ENCODE data around the gene MLXIPL.
A peak's percentile ranks its signal among the peaks of the same experiment; 100 is the strongest.
"Not testable (repeated sequence)": the region's sequence is repeated elsewhere in the genome, so short reads cannot be mapped to it uniquely, and the experiment has no call there.

Gene MLXIPL

DNA sequence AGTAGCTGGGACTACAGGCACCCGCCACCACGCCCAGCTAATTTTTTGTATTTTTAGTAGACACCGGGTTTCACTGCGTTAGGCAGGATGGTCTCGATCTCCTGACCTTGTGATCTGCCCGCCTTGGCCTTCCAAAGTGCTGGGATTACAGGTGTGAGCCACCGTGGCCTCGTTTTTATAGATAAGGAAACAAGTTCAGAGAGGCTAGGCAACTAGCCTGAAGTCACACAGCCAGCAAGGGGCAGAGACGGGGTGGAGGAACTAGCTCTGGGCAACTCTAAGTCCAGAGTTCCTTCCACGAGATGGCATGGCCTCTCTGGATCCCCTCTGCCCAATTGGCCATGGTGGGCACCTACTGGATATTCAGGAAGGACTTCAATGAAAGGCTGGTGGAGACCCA, 9.4 kb downstream of the MLXIPL start:
- DNase-seq (ENCODE audit: low read depth in 2 of 3, low spot score in 1 of 3): not testable (repeated sequence)

DNA sequence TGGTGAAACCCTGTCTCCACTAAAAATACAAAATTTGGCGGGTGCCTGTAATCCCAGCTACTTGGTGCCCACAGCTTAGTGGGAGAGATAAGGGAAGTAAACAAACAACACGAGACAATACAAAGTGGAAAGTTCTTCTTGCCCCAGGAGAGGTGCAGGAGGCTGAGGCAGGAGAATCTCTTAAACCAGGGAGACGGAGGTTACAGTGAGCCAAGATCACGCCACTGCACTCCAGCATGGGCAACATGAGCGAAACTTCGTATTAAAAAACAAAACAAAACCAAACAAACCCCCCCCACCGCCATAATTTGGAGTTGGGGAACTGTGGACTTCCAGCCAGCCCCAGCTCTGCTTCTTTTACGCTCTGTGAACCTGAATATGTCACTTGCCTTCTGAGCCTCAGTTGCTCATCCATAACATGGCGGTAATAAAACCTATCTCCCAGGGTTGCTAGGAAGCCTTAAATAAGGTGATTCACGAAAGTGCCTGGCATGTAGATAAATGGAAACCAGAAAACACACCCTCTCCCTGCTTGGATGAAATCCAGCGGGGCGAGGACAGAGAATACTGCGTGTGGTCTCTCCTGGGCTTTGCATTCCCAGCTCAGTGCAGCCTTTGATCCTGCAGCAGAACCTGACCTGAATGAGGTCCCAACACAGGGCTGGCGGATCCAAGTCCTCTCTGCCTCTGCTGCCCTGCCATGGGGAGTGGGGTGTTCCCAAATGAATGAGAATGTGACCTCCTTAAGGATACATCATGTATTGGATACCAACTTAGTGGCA, 10.2 kb downstream of the MLXIPL start:
- no peak for DNase-seq (ENCODE audit: low read depth in 2 of 3, low spot score in 1 of 3)

DNA sequence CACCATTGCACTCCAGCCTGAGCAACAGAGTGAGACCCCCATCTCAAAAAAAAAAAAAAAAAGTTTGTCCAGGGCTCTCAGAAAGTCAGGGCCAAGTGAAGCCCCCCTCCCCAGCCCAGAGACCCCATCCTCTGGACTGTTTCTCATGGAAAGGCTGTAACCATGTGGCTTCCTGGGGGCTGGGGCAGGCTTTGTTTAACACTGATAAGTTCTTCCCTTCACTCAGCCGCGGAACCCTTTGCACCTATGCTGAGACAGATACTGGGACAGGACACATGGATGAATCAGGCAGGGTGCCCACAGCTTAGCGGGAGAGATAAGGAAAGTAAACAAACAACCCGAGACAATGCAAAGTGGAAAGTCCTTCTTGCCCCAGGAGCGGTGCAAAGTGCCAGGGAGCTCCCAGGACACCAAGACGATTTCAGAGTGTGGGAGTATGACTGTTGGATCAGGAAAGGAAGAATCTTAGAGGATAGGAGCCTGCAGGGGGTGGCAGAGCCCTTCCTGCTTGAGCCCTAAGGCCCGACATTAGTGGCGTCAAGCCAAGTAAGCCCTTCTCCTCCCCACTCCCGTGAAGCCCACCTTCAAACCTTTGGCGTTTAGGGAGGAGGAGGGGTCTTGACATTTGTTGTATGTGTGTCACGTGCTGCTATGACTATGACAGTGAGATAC, 11.6 kb downstream of the MLXIPL start:
- no peak for DNase-seq (ENCODE audit: low read depth in 2 of 3, low spot score in 1 of 3)

- DNase-seq (ENCODE audit: low read depth in 2 of 3, low spot score in 1 of 3): no peak
These were observed 13.2 kb downstream of the MLXIPL start for GRCh38 chr7:73611017-73611555.

DNA sequence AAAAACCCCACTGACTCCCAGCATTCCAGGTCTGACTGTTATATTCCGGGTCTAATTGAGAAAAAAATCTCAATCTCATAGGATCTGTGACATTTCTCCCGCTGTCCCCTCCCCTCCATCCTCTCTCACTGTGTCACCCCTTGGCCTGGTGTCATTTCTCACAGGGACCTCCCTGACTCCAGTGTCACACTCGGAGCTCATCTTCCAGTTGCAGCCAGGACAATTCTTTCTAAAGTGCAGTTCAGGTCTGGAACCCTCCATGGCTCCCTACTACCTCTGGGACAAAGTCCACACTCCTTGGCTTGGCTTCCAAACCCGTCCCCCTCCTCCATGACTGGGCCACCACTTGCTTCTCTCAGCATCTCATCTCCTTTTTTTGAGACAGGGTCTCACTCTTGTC, 14.2 kb downstream of the MLXIPL start:
- DNase-seq (ENCODE audit: low read depth in 2 of 3, low spot score in 1 of 3): no peak

DNA sequence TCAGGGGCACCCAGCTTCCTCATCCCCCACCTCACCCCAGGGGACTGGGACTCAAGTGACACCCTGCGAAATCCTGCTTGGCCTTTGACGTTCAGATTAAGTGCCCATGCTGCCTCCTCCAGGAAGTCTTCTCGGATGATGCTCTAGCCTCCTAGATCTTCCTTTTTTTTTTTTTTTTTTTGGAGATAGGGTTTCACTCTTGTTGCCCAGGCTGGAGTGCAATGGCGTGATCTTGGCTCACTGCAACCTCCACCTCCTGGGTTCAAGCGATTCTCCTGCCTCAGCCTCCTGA, 16.7 kb downstream of the MLXIPL start:
- not testable (repeated sequence) for DNase-seq (ENCODE audit: low read depth in 2 of 3, low spot score in 1 of 3)

GRCh38 chr7:73606801-73607691, 17.3 kb downstream of the MLXIPL start:
- DNase-seq (ENCODE audit: low read depth in 2 of 3, low spot score in 1 of 3): peak in 2 of 3 donors; percentile 52 to 53

DNA sequence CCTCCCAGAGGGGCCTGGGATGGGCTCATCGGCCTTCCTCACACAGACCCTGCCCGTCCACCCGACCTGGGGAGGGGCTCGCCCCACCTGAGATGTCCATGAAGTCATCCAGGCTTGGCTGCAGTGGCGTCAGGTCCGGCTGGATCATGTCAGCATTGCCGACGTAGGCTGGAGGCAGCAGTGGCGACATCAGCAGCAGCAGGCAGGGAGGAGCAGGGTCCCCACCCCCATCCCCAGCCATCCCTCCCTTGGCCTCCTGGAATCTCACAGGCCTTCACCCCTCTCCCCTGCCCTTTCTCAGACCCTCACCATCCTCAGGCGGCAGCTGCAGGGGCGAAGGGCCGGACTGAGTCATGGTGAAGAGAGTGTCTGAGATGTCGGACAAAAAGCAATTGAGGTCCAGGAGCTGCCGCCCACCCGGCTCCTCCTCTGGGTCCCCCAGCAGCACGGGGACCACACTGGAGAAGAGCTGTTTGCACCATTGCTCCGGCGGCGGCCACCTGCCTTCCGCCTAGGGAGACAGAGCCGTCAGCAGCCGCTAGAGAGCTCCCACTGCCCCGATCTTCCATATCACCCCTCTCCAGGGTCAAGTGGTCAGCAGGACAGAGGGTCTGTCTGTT, 18.6 kb downstream of the MLXIPL start:
- DNase-seq (ENCODE audit: low read depth in 2 of 3, low spot score in 1 of 3): no peak

DNA sequence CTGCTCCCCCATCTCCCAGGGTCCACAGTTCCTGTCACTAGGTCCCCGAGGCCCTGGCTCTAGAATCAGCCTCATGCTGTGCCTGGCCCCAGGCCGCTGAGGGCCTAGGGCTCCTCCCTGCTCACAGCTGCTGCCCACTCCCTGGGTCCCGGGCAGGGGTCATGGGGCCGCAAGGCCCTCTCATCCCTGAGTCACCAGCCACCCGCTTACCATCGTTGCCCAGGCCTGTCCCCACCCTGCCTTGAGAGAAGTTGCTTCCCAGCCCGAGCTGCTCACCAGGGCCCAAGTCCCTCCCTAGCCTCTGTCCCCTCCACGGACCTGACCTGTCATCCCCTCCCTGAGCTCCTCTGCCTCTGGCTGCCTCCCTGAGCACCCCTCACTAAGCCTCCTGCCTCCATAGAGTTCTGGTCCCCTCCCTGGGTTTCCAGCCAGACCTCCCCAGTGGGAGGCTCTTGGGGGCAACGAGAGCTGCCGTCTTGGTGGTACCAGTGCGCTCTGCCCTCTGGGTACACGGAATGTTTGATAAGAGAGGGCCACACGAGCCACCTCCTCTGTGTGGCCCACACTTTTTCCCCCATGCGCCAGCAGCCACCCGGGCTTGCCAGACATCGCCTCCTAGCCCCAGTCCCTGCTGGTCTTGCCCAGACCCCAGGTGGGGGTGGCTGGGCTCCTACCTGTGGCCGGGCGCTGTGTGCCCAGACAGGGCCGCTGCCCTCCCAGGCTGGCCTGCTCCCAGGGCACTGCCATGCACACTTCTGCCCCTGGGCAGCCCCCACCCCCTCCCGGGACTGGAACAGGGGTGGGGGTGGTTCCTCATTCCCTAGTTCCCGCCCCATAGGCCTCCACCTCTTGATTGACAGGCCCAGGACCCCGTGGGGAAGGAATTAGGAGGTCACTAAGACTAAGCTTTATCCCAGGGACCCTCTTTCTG, 21.3 kb downstream of the MLXIPL start:
- DNase-seq (ENCODE audit: low read depth in 2 of 3, low spot score in 1 of 3): no peak

DNA sequence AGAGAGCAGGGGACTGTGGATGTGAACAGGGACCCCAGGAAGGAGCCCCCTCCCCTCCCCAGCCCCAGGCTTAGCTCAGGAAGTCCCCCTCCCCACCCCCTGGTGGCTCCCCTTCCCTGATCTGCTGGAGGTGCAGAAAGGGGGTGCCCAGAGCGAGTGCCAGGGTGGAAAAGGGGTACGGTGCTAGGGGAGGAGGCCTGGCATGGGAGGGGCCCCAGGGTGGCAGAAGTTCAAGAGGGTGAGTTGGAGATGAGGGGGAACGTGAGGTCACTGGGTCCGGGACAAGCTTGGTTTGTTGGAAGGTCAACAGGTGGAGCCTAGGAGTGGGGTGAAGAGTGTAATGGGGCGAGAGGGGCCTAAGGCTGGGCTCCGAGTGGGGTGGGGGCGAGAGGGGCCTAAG, 24.4 kb downstream of the MLXIPL start:
- no peak for DNase-seq (ENCODE audit: low read depth in 2 of 3, low spot score in 1 of 3)

DNA sequence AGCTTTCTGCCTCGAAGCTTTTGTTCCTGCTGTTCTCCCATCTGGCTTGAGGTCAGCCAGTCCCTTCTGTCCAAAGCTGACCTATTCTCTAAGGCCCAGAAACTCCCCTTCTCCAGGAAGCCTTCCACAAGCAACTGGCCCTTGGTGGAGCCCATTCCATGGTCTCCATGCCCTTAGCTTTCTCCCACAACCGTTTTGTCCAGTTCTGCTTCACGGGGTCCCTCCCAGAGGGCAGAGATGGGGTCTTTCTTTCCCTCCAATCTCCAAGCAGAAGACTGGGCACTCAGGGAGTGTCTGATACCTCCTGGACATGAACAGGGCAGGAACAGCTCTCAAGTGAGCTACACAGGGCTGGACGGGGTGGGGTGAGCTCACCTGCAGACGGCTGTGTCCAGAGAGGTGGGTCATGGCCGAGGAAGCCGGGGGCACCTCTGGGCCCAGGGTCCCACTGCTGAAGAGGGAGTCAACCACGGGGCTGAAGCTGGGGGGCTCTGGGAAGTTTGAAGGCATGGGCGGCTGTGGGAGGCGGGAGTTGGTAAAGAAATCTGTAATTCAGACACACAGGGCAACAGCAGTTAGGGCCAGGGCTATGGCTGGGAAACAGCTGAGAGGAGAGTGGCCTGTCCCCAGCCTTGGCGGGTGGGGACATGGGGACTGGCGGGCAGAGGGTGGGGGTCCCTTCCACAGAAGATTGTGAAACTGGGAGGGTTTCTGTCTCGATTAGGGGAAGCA, 25.0 kb downstream of the MLXIPL start:
- DNase-seq (ENCODE audit: low read depth in 2 of 3, low spot score in 1 of 3): no peak

DNA sequence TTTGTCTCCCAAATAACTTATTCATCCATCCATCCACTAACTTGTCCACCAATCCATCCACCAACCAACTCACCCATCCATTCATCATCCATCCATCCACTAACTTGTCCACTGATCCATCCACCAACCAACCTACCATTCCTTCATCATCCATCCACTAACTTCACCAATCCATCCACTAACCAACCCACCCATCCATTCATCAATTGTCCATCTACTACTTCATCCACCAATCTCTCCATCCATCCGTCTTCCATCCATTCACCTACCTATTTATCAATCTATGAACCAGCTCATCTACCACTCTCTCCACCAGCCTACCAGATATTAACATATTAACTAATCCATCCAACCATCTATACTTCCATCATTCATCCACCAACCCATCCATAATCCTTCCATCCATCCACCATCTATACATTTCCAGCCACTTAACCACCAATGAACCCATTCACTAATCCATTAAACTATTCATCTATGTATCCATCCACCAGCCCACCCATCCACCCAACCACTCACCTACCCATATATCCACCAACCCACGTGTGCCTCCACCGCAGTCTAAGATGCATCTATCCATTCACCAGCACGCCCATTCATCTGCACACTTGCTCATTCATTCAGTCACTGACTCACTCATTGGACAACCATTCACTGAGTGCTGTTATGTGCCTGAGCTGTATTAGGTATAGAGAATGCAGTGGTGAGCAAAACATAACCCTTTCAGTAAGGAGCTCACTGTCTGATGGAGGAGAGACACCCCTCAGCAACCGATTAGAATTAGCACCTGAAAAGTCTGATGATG, 26.1 kb downstream of the MLXIPL start:
- DNase-seq (ENCODE audit: low read depth in 2 of 3, low spot score in 1 of 3): no peak

DNA sequence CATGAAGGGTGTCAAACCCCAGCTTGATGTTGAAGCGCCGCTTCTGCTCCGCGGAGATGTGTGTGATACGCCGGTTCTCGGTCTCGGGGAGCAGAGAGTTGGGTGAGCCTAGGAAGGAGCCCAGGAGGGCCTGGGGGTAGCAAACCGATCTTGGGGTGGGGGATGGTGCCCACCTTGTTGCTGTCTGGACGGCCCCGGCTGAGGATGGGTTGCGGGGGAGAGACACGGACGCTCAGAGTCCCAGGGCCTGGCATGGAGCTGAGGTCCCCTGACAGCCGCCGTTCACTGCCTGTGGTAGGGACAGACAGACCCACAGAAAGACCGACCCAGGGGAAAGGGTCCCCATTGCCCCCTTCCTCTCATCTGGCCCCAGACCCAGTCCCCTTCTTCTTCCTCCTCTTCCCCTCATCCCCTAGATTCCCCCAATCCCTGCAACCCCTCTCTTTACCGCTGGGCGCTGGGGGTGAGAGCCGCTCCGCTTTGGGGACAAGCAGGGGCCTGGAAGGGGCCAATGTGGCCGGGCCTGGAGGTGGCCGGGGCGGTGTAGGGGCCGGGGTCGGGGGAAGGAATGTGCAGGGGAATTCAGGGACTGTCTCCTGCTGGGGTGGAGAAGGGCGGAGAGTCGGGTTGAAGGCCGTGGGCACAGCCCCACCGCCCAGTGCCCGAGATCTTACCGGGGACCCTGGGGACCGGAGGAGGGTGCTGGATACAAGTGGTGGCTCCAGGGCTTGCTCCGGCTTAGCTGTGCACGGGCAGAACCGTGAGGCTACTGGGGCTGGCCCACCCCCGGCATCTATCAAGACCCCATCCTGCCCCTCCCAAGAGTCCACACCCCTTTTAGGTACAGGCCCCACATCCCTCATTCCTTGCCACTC, 27.9 kb downstream of the MLXIPL start:
- no peak for DNase-seq (ENCODE audit: low read depth in 2 of 3, low spot score in 1 of 3)

GRCh38 chr7:73595358-73595757, 29.0 kb downstream of the MLXIPL start:
- DNase-seq (ENCODE audit: low read depth in 2 of 3, low spot score in 1 of 3): no peak

DNA sequence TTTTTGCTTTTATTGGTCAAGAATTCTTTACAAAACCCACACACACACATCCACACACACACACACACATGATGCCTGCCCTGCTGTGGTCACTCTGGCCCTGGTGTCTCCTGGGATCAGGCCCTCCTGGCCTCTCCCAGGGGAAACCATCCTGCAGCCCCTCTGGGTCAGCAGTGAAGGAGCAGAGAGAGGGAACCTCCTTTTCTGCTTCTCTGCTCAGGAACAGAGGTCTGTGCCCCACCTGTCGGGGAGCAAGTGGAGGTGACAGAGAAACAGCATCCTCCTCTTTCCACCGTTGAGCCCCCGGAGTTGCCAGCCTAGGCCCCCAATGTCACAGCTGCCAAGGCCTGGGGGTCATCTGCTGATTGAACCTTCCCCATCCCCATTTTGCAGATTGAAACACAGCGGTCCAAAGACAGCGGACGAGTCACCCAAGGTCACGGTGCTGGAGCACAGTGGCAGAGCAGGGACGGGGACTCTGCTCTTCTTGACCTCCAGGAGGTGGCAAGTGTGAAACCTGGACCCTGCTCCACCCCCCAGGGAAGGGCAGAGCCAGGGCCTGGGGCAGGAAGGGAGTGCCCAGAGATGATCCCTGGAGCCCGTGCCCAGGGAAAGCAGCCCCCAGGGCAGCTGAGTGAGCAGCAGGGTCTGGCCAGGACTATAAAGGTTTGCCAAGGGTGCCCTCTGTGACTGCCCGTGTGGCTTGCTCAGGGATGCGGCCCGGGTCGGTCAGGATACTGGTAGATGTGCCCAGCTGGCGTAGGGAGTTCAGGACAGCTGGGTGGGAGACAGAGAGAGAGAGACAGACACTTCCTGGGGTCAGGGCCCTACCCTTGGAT, 30.9 kb downstream of the MLXIPL start:
- no peak for DNase-seq (ENCODE audit: low read depth in 2 of 3, low spot score in 1 of 3)

DNA sequence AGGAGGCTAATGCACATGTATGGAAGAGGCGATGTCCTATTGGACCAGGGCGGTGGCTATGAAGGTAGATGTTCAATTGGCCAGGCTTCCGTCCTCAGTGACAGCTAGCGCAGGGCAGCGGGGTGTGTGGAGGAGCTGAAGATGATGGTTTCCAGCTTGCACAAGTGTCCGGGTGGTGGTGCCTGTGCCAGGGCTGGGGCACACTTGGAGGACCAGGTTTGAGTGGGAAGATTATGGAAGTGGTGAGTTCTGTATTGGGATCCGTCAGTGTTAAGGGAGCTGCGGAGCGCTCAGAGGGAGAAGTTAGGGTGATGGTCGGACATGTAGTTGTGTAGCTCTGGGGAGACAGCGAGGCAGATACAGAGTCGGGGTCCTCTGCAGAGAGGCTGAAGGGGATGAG, 37.4 kb downstream of the MLXIPL start:
- no peak for DNase-seq (ENCODE audit: low read depth in 2 of 3, low spot score in 1 of 3)

DNA sequence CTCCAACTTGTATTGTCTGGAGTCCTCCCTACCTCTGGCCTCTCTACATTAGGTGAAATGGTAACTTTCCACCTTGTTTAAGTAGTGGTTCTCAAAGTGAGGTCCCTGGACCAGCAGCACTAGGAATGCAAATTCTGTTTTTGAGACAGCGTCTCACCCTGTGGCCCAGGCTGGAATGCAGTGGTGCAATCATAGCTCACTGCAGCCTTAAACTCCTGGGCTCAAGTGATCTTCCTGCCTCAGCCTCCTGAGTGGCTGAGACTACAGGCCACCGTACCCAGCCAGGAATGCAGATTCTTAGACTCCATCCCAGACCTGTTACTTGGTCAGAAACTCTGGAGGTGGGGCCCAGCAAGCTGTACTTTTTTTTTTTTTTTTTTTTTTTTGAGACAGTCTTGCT, 39.1 kb downstream of the MLXIPL start:
- DNase-seq (ENCODE audit: low read depth in 2 of 3, low spot score in 1 of 3): no peak
